Mucosa of rectum (tissue), 2 donors: ENCODE results near the gene SKA3.

ENCODE experiments used
- H3K27ac ChIP-seq, 2 donors: one replicate each; pipeline ENCODE4 v1.7.0; 2013; ENCODE audit warnings: inconsistent platforms in 2 of 2, low read depth in 2 of 2, low read length in 2 of 2
- H3K27me3 ChIP-seq, 2 donors: one replicate each; pipeline ENCODE4 v1.7.0; 2013; ENCODE audit warnings: low read length in 2 of 2; ENCODE audit not compliant: control insufficient read depth in 2 of 2, insufficient read depth in 2 of 2
- H3K36me3 ChIP-seq, 2 donors: one replicate each; pipeline ENCODE4 v1.7.0; 2013; ENCODE audit warnings: low read length in 2 of 2; ENCODE audit not compliant: control insufficient read depth in 2 of 2, insufficient read depth in 2 of 2
- H3K4me1 ChIP-seq, 2 donors: one replicate each; pipeline ENCODE4 v1.7.0; 2013; ENCODE audit warnings: low read length in 2 of 2, mild to moderate bottlenecking in 1 of 2; ENCODE audit not compliant: control insufficient read depth in 2 of 2, insufficient read depth in 2 of 2
- H3K4me3 ChIP-seq, 2 donors: one replicate each; pipeline ENCODE4 v1.7.0; 2013; ENCODE audit warnings: low read length in 2 of 2
- H3K9ac ChIP-seq, 2 donors: one replicate each; pipeline ENCODE4 v1.7.0; 2013; ENCODE audit warnings: low read length in 2 of 2, low read depth in 1 of 2, mild to moderate bottlenecking in 1 of 2
- H3K9me3 ChIP-seq, 2 donors: one replicate each; pipeline ENCODE4 v1.7.0; 2013; ENCODE audit warnings: low read length in 2 of 2; ENCODE audit not compliant: control insufficient read depth in 2 of 2
- donor health status: healthy.
- donor health status: Normal muscosa, but diverticular disease.

Gene SKA3

GRCh38 chr13:21118180-21118579, 58.2 kb downstream of the SKA3 start:
- no peak overlapping the region for H3K27ac ChIP-seq
- no peaks in the 10 kb centered on the region for H3K27me3 ChIP-seq
- H3K4me3 ChIP-seq, result no peak overlapping the region
- H3K9ac ChIP-seq, result no peak overlapping the region
- H3K4me1 ChIP-seq, result no peaks in the 10 kb centered on the region
- H3K9me3 ChIP-seq, result no peaks in the 10 kb centered on the region
- H3K36me3 ChIP-seq, result no peaks in the 10 kb centered on the region

DNA sequence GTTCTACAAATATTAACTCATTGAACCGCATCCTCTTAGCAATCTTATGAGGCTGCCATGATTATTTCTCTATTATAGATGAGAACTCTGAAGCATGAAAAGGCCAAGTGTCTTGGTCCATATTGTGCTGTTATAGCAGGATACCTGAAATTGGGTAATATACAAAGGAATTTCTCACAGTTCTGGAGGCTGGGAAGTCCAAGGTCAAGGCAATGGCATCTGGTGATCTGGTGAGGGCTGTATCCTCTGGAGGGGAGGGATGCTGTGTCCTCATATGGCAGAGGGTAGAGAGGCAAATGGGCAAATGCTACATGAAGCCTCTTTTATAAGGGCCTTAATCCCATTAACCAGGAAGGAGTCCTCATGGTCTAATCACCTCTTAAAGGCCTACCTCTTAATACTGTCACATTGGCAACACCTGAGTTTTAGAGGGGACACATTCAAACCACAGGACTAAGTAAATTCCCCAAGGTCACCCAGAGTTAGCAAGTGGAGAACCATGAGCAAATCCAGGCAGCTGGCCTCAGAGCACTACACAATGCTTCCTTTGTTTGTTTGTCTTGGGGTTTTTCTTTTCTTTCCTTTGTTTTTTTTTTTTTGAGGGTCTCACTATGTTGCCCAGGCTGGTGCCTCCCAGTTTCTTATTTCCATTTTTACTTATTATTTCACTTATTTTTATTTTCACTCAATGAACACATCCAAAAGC, 59.1 kb downstream of the SKA3 start:
- Histone ChIP-seq H3K36me3 (no peaks in the 10 kb centered on the region), H3K4me3 (no peak overlapping the region), H3K4me1 (no peaks in the 10 kb centered on the region), H3K27me3 (no peaks in the 10 kb centered on the region), H3K9ac (no peak overlapping the region), H3K9me3 (no peaks in the 10 kb centered on the region), H3K27ac (no peak overlapping the region)

DNA sequence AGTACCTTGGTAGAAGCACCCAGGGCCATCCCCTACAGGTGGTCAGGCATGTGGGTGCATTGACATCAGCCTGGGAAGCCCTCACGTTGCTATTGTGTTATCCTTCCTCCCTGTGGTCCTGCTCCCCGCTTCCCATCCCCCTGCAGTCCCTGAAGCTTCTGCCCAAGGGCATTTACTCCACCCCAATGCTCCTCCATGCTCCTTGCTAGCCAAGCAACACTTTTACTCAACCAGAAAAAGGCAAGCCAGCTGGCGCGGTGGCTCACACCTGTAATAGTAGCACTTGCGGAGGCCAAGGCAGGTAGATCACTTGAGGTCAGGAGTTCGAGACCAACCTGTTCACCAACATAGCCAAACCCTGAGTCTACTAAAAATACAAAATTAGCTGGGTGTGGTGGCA, 60.2 kb downstream of the SKA3 start:
- no peaks in the 10 kb centered on the region for H3K4me1 ChIP-seq
- no peak overlapping the region for H3K27ac ChIP-seq
- no peak overlapping the region for H3K4me3 ChIP-seq
- no peaks in the 10 kb centered on the region for H3K36me3 ChIP-seq
- H3K9me3 ChIP-seq, result no peaks in the 10 kb centered on the region
- H3K27me3 ChIP-seq, result no peaks in the 10 kb centered on the region
- H3K9ac ChIP-seq, result no peak overlapping the region

GRCh38 chr13:21115231-21115630, 61.1 kb downstream of the SKA3 start:
- Histone ChIP-seq H3K9ac (no peak overlapping the region), H3K36me3 (no peaks in the 10 kb centered on the region), H3K27me3 (no peaks in the 10 kb centered on the region), H3K4me3 (no peak overlapping the region), H3K4me1 (no peaks in the 10 kb centered on the region), H3K9me3 (no peaks in the 10 kb centered on the region), H3K27ac (no peak overlapping the region)

GRCh38 chr13:21111546-21111945, 64.8 kb downstream of the SKA3 start:
- Histone ChIP-seq H3K27ac (no peak overlapping the region), H3K4me1 (no peaks in the 10 kb centered on the region), H3K27me3 (no peaks in the 10 kb centered on the region), H3K9me3 (no peaks in the 10 kb centered on the region), H3K9ac (no peak overlapping the region), H3K36me3 (no peaks in the 10 kb centered on the region), H3K4me3 (no peak overlapping the region)

DNA sequence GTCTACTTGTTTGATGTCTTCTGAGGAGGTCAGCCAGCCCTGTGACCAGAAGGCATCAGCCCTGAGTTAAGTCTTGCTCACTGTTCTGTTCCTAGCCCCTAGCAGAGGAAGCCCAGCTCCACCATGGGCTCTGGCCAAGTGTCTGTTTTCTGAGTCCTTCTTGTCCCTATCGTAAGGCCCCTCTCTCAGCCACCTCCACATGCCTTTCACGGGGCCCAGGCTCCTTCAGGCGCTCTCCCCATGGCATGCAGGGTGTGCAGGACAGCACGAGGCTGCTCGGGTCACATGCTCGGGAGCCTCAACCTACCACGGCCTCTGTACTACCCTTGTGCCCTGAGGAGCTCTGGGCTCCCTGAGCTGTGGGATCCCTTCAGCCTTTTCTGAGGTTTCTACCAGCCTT, 67.2 kb downstream of the SKA3 start:
- Histone ChIP-seq H3K27ac (no peak overlapping the region), H3K9ac (no peak overlapping the region), H3K36me3 (no peaks in the 10 kb centered on the region), H3K27me3 (no peaks in the 10 kb centered on the region), H3K4me3 (no peak overlapping the region), H3K9me3 (no peaks in the 10 kb centered on the region), H3K4me1 (no peaks in the 10 kb centered on the region)

DNA sequence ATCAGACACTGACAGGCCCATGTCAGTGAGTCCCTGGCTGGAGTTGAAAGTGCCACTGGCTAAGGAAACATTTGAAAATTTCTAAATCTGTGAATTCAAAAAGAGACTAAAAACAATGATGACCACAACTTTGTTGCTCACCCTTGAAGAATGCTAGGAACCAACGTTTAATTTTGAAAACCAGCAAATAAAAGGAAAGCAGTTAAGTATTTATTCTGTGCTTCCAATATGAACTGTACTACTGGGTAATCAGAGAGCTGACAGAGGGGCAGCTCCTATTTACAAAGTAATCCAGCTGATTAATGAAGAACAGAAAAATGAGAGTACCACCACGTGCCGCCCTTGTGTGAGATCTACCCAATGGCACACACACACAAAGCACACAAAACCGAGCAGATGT, 70.3 kb downstream of the SKA3 start:
- Histone ChIP-seq H3K4me1 (no peaks in the 10 kb centered on the region), H3K27me3 (no peaks in the 10 kb centered on the region), H3K36me3 (no peaks in the 10 kb centered on the region), H3K9ac (no peak overlapping the region), H3K4me3 (no peak overlapping the region), H3K27ac (no peak overlapping the region), H3K9me3 (no peaks in the 10 kb centered on the region)

DNA sequence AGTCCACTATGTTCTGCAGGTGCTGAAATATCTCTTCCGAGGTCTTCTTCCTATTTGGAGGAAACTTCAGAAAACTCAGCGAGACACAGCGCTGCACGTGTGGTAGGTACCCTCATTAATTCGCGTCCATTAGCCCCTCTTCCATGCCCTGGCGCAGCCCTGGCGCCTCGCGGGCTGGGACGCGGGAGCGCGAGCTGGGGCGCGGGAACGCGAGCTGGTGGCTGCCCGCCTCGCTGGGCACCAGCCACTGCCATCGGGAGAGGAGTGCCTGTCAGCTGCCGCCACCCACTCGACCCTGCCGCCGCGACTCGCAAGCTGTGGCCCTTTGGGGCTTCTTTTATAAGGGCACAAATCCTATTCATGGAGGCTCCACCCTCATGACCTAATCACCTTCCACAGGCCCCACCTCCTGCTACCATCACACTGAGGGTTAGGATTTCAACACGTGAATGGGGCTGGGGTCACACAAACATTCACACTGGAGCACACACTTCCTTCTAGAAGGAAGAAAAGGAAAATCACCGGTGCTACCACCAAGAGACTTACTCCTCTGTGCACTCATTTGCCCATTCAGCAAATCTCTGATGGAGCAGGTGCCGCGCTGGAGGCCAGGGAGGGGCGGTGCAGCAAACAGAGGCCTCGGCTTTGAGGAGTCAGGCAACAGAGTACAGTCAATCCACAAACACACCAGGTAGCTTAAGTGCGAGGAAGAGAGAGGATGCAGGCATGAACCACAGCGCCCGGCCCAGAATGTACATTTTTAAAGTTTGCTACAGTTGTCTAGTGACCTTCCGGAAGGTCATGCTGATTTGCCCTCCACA, 71.9 kb downstream of the SKA3 start:
- Histone ChIP-seq H3K27me3 (no peaks in the 10 kb centered on the region), H3K27ac (no peak overlapping the region), H3K9me3 (no peaks in the 10 kb centered on the region), H3K4me1 (no peaks in the 10 kb centered on the region), H3K36me3 (no peaks in the 10 kb centered on the region), H3K4me3 (no peak overlapping the region), H3K9ac (no peak overlapping the region)
